Tibial artery (tissue), 4 donors: Measurements from ENCODE around the gene NRXN3.

Experiments
- DNase-seq, 2 donors: peaks; one replicate each; pipeline ENCODE4 v3.0.0-alpha.2; 2019
- H3K27ac ChIP-seq, 2 donors: fragments of 200-600 bp; sonication (generic) in 1 of 2; 1 replicate in 1 of 2; 2 replicates in 1 of 2; pipeline ENCODE4 v1.5.1; 2018 to 2019; ENCODE audit warnings: mild to moderate bottlenecking in 1 of 2
- H3K27me3 ChIP-seq, 2 donors: fragments of 200-600 bp; sonication (generic) in 1 of 2; one replicate each; pipeline versions ENCODE4 v1.5.1 to v1.6.0; 2016 to 2019
- H3K36me3 ChIP-seq, 3 donors: fragments of 200-600 bp; sonication (generic) in 2 of 3; one replicate each; pipeline ENCODE4 v1.5.1; 2016 to 2019; ENCODE audit warnings: mild to moderate bottlenecking in 2 of 3
- H3K4me1 ChIP-seq, 4 donors: fragments of 200-600 bp; sonication (generic) in 2 of 4; 1 replicate in 3 of 4; 2 replicates in 1 of 4; pipeline ENCODE4 v1.5.1; 2016 to 2019
- H3K4me3 ChIP-seq, 2 donors: fragments of 200-600 bp; sonication (generic) in 1 of 2; 1 replicate in 1 of 2; 2 replicates in 1 of 2; pipeline ENCODE4 v1.5.1; 2018 to 2019; ENCODE audit warnings: mild to moderate bottlenecking in 2 of 2
- H3K9me3 ChIP-seq, 3 donors: fragments of 200-600 bp; sonication (generic) in 1 of 3; one replicate each; pipeline ENCODE4 v1.5.1; 2016 to 2019
- intact Hi-C: fragments of 100-400 bp; cut with DNase I; formaldehyde crosslinking; loops from one replicate; pipeline ENCODE4 v1.15.0; 2023; ENCODE audit warnings: low total_unique reads
- TF ChIP-seq, protein P1 (sequence below), 2 experiments: fragments of 200-600 bp in 1 of 2; fragments of 450-650 bp in 1 of 2; IDR thresholded peaks; one replicate each; pipeline ENCODE4 v1.5.1; 2017 to 2019; ENCODE audit warnings: antibody characterized with exemption in 2 of 2, mild to moderate bottlenecking in 1 of 2, moderate library complexity in 1 of 2

NRXN3 gene

DNA sequence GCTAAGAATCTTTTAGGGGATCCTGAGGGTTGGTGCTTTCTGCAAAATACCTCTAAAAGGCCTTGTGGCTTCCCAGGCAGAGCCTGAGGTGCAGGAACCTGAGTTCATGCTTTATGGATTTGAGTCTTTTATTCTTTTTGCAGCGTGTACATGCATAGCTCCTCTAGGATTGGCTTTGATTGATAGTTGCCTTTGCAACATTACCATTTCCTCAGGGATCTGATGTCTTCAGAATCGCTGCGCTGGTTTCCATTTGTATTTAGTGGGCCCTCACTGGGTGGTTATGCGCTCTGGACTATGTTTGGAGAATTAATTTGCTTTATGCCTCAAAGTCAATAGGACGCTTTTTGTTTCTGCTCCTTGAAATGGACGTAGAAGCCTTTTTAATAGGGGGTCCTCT, 16.1 kb downstream of the NRXN3 start:
- no peaks in the 10 kb centered on the region for H3K27me3 ChIP-seq
- no peak overlapping the region for H3K27ac ChIP-seq
- no peaks in the 10 kb centered on the region for H3K4me1 ChIP-seq
- TF ChIP-seq, protein P1, sequence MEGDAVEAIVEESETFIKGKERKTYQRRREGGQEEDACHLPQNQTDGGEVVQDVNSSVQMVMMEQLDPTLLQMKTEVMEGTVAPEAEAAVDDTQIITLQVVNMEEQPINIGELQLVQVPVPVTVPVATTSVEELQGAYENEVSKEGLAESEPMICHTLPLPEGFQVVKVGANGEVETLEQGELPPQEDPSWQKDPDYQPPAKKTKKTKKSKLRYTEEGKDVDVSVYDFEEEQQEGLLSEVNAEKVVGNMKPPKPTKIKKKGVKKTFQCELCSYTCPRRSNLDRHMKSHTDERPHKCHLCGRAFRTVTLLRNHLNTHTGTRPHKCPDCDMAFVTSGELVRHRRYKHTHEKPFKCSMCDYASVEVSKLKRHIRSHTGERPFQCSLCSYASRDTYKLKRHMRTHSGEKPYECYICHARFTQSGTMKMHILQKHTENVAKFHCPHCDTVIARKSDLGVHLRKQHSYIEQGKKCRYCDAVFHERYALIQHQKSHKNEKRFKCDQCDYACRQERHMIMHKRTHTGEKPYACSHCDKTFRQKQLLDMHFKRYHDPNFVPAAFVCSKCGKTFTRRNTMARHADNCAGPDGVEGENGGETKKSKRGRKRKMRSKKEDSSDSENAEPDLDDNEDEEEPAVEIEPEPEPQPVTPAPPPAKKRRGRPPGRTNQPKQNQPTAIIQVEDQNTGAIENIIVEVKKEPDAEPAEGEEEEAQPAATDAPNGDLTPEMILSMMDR (IDR thresholded peaks at IDR 0.05) = no peak
- H3K36me3 ChIP-seq = no peaks in the 10 kb centered on the region
- no peaks in the 10 kb centered on the region for H3K9me3 ChIP-seq
- no peak for DNase-seq
- intact Hi-C loops = no loop called here
- H3K4me3 ChIP-seq = no peak overlapping the region

DNA sequence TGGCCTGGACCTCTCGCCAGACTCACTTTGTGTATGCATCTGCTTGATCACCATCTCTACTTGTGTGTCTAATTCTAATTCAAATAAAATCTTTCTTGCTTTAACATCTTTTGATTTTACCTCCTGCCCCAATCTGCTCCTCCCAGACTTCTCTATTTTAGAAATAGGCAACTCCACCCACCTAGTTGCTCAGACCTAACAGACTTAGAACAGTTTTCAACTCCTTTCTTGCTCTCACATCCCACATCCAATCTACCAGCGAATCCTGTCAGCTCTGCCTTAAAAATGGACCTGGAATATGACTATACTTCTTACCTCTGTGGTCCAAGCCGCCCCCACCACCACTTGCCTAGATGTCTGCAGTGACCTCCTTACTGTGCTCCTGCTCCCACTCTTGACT, 18.7 kb downstream of the NRXN3 start:
- Histone ChIP-seq H3K4me3 (no peak overlapping the region), H3K27ac (no peak overlapping the region), H3K9me3 (no peaks in the 10 kb centered on the region), H3K36me3 (no peaks in the 10 kb centered on the region), H3K27me3 (no peaks in the 10 kb centered on the region), H3K4me1 (no peaks in the 10 kb centered on the region)
- DNase-seq = no peak
- TF ChIP-seq, protein P1 (IDR thresholded peaks at IDR 0.05) = no peak
- intact Hi-C loops = no loop called here

DNA sequence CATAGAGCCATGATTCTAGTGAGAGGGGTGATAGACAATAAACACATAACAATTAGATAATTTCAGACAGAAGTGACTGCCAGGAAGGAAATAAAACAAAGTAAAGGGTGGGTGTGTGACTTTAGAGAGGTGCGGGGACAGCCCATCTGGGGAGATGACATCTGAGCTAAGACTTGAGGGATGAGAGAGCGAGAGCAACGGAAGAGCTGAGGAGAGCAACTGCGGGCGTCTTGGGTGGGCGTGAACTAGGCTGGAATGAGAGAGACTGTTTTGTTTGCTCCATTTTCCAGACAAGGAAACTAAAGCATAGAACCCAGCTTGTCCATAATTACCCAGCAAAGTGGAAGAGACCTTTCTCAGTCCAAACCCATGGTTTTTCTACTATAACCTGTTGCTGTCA, 25.3 kb downstream of the NRXN3 start:
- Histone ChIP-seq H3K4me3 (no peak overlapping the region), H3K4me1 (no peaks in the 10 kb centered on the region), H3K27me3 (no peaks in the 10 kb centered on the region), H3K36me3 (no peaks in the 10 kb centered on the region), H3K9me3 (no peaks in the 10 kb centered on the region), H3K27ac (no peak overlapping the region)
- no peak for DNase-seq
- intact Hi-C loops = no loop called here
- TF ChIP-seq, protein P1 (IDR thresholded peaks at IDR 0.05) = no peak

DNA sequence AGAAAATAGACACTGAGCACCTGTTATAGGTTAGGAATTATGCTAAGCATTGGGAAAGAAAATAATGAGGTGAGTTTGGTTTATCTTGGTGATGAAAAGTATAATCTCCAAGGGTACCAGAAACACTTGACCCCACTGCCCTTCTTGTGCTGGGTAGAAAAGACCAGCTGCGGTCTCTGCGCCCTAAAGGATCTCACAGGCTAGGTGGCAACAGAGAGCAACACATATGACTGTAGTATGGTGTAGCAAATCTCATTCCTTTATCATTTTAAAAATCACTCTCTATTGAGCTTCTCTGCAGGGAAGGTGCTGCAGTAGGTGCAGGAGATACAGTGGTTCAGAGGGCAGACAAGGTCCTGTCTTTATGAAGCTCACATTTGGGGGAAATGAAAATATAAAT, 26.1 kb downstream of the NRXN3 start:
- no peaks in the 10 kb centered on the region for H3K9me3 ChIP-seq
- H3K4me3 ChIP-seq = no peak overlapping the region
- H3K27me3 ChIP-seq = no peaks in the 10 kb centered on the region
- TF ChIP-seq, protein P1 (IDR thresholded peaks at IDR 0.05) = no peak
- no peaks in the 10 kb centered on the region for H3K36me3 ChIP-seq
- H3K4me1 ChIP-seq = no peaks in the 10 kb centered on the region
- DNase-seq = no peak
- no peak overlapping the region for H3K27ac ChIP-seq
- intact Hi-C loops = no loop called here

DNA sequence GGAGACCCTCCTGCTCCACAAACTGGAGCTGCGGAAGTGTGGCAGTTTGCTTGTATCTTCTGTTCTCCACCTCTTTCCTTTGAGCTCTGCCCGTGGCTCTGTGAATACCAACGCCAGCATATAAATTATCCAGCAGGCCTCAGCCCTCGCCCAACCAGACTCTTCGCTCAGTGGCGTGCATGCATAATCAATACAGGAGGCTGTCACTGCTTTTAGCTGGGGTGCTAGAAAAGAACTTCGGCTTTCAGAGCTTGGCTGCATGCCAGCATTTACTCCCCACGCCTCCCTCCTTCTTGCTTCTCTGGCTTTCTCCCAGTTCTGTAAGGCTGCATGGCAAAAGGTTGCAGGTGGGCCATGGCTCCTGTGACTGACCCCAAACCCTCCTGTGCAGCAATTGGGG, 26.9 kb downstream of the NRXN3 start:
- intact Hi-C loops = no loop called here
- no peak overlapping the region for H3K27ac ChIP-seq
- TF ChIP-seq, protein P1 (IDR thresholded peaks at IDR 0.05) = no peak
- no peaks in the 10 kb centered on the region for H3K9me3 ChIP-seq
- no peaks in the 10 kb centered on the region for H3K36me3 ChIP-seq
- DNase-seq = no peak
- H3K27me3 ChIP-seq = no peaks in the 10 kb centered on the region
- H3K4me3 ChIP-seq = no peak overlapping the region
- no peaks in the 10 kb centered on the region for H3K4me1 ChIP-seq

DNA sequence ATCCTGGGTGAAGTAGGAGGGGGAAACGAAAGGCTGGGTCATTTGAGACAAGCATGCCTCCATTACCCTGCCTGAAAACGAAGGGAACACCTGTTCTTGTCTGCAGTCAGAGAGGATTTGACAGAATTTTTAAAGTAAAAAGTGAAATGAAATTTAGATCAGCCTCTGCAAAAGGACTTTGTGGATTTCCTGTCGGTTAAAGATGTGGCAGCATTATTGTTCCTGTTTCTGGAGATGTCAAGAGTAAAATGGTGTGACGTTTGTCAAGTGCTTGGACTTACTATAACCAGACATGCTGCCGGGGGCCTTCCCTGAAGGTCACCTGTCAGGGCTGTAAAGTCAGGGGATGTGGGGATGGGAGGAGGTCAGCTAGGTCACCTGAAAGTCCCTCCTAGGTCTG, 32.0 kb downstream of the NRXN3 start:
- no peak overlapping the region for H3K4me3 ChIP-seq
- no peaks in the 10 kb centered on the region for H3K27me3 ChIP-seq
- intact Hi-C loops = no loop called here
- TF ChIP-seq, protein P1 (IDR thresholded peaks at IDR 0.05) = no peak
- no peaks in the 10 kb centered on the region for H3K36me3 ChIP-seq
- H3K9me3 ChIP-seq = no peaks in the 10 kb centered on the region
- no peaks in the 10 kb centered on the region for H3K4me1 ChIP-seq
- DNase-seq = no peak
- no peak overlapping the region for H3K27ac ChIP-seq
